ENCODE results near the gene MIB1. TPM values are rescaled to one million over a fixed set of nuclear protein-coding genes. Genes with fewer than 3 reads are reported as not detected.
A peak's percentile ranks its signal among the peaks of the same experiment; 100 is the strongest.
"Not testable (repeated sequence)": the region's sequence is repeated elsewhere in the genome, so short reads cannot be mapped to it uniquely, and the experiment has no call there.

The MIB1 gene
- 22.5 TPM for polyA plus RNA-seq (2013, experiment 1 of 2; ENCODE audit: insufficient read length)
- polyA plus RNA-seq (2013, experiment 2 of 2; ENCODE audit: insufficient read length): 20.5 TPM

DNA sequence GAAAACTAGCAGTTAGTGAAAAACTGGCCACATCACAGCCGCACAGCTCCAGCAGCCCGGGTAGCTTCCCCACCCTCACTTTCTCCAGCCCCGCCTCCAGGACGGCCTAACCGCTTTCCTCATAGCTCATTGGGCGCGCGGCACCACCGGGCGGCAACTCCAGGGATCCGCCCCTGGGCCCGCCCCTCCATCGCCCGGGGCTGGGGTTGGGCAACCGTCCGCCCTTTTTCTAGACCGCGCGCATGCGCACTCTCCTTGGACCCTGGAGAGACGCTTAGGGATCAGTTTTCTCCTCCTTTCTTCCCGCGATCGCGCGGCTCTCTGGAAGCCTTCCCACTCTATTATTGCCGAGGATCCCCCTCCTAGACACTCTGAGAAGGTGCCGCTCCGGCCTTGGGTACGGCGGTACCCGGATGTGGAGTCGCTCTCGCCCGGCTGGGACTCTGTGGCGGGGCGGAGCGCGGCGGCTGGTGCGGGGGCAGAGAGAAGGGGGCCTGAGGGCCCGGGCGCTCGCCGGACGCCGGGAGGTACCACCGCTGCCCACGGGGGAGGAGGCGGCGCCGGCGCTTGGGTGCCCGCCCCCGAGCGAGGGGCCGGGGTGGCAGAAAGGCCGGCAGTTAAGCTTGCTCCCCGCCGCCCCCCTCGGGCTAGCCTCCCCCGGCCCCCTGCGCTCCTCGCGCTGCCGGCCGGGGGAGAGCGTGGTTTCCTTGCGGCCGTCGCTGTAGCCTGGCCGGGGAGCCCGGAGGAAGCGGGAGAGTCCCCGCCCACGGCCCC is at the start of gene MIB1:
Gene MIB1 (plus strand): TSS at position 255 of the 774 bp plus-strand sequence. CDS start 792 bp downstream, outside the sequence.
- peak; percentile 98 for DNase-seq

DNA sequence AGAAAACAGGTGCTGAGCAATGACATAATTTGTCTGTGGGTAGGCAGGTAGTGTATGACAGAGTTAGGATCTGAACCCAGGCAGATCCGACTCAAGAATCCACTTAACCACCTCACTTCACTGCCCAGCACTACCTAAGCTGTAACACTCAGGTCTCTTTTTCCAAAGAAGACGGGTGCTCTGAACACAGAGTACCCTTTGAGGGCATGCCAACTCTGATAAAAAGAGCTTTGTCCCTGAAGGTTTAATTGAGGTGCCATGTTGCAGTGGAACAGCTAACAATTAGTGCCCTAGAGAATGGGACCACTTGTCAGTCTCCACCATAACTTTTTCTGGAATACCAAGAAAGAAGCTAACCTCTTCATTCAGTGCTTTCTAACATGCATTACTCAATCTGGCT is 47.3 kb upstream of the MIB1 start:
- DNase-seq: no peak

DNA sequence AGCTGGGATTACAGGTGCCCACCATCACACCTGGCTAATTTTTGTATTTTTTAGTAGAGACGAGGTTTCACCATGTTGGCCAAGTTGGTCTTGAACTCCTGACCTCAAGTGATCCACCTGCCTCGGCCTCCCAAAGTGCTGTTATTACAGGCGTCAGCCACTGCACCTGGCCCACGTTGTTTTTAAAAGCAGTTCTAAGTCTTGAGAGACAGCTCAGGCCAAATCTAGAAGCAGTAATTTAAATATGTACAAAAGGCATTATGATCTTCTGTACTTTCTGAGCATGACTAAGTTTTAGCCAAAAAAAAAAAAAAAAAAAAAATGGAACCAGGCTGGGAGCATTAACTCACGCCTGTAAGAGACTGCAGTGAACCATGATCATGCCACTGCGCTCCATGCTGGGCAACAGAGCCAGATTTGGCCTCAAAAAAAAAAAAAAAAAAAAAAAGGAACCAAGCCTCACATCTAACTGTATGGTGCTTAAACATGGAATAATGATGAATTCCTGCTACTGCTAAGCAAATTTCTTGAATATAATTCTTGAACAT is 40.0 kb upstream of the MIB1 start:
- no peak for DNase-seq

DNA sequence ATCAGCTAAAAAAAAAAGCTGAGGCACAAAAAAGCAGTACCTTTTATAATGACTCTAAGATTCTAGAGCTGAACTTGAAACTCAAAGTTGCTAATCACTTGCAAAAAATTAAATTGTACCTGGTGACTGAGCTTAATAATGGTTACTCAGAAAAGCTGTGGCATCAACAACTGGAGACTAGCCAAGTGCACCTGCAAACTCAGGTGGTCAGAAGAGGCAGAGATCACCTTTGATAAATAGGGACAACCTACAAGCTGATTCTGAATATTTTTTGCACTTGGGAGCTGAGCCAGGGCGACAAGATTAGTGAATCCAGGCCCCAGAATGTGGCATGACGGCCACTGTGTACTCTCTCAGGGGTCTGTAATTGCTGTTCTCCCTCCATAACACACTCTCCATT is 39.0 kb upstream of the MIB1 start:
- no peak for DNase-seq

DNA sequence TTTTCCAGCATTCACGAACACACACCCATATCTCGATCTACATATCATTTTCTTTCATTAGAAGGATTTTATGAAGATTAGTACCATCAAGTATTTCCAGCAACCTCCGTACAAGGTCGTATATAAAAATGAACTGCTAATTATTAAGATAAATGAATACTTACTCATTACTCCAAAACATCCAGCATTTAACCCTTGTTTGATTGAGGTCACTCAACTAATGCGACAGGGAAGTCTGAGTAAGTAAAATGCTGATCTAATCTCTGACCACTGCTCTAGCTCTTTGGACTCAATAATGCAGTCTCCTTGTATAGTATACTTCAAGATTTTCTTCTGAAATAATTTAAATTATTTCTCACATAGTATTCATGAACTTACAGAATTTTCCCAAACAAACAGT is 38.0 kb upstream of the MIB1 start:
- DNase-seq: no peak

DNA sequence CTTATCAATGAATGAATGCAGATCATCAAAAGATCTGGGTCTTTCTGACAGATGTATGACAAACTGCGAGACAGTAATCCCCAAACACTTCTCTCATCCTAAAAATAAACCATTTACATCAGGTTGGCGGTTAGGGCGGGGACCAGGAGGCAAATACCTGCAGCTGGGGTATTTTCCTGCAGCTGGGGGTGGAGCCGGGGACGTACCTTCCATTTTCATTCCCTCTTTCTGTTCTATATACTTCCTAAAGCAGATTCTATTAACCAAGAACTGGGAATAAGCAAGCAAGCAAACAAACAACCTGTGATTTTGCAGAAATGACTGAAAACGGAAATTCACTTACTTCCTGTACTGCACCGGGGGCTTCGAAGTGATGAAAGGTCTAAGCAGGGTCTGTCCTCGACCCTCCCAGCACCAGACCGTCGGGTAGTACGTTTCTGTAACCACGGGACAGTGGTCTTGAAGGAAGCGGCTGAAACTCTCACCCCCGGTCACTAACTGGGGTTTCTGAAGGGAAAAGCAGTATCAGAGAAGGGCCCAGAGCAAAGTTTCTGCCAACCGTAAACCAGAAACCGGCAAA is 37.3 kb upstream of the MIB1 start:
- DNase-seq: no peak

DNA sequence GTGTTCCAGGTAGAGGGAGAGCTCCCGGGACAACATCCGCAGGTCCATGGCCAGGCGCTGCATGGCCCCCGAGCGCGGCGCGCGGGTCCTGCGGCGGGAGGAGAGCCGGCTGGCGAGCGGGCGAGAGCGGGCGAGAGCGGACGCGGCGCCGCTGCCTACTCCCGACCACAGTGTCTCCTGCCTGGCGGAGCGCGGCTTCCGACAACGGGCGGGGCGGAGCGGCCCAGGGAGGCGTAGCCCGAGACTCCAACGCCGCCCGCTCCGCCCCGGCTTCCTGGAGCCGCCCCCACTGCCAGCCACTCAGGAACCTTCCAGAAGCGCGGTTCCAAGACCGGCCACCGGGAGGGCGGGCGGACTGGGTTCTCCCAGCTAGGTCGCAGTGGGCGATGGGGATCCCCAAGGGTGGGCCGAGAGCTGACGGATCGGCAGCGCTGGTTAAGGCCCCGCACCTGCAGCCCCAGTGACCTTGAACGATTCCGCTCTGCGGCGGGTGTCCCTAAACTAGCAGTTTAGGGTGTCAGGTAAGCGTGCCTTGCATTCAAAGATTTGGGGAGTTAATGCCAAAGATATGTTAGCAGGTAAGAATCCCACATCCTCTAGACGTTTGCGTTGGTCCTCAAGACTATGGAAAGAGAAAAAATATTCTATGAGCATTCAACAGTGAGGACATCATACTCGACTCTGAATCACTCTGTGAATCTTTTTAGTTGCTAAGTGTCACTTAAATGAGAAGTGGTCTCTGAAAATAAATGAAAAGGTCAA is 35.8 kb upstream of the MIB1 start, which contains the start of gene ABHD3:
Gene ABHD3 (minus strand): TSS at position 172 of the 762 bp plus-strand sequence. CDS start 109 bp downstream, at position 63.
- peak; percentile 88 for DNase-seq

DNA sequence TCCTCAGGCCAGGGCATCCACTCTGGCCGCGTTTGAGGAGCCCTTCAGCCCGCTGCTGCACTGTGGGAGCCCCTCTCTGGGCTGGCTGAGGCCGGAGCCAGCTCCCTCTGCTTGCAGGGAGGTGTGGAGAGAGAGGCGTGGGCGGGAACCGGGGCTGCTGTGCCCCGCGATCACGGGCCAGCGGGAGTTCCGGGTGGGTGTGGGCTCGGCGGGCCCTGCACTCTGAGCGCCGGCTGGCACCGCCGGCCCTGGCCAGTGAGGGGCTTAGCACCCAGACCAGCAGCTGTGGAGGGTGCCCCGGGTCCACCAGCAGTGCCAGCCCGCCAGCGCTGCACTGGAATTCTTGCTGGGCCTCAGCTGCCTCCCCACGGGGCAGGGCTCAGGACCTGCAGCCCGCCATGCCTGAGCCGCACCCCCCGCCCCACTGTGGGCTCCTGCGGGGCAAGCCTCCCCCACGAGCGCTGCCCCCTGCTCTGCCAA is 34.2 kb upstream of the MIB1 start:
- no peak for DNase-seq

DNA sequence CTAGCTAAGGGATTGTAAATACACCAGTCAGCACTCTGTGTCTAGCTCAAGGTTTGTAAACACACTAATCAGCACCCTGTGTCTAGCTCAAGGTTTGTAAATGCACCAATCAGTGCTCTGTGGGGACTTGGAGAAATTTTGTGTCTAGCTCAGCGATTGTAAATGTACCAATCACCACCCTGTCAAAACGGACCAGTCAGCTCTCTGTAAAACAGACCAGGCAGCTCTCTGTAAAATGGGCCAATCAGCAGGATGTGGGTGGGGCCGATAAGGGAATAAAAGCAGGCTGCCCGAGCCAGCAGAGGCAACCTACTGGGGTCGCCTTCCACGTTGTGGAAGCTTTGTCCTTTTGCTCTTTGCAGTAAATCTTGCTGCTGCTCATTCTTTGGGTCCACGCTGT is 33.5 kb upstream of the MIB1 start:
- not testable (repeated sequence) for DNase-seq

DNA sequence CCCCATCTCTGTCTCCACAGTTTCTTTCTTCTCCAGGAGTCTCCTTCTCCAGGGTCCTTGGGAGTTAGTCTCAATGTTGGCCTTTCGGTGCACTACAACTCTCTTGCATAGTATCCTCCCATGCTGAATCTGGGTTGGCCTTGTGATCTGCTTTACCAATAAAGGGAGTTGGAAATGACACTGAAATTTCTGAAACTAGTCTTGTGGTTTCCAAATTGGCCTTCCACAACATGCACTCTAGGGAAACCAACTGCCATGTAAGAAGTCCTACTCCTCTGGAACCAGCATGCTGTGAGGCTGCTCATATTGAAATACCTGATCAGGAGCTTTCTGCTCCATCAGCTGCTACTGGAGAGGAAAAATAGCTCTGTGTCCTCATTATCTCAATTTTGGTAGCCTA is 26.1 kb upstream of the MIB1 start:
- DNase-seq: no peak

DNA sequence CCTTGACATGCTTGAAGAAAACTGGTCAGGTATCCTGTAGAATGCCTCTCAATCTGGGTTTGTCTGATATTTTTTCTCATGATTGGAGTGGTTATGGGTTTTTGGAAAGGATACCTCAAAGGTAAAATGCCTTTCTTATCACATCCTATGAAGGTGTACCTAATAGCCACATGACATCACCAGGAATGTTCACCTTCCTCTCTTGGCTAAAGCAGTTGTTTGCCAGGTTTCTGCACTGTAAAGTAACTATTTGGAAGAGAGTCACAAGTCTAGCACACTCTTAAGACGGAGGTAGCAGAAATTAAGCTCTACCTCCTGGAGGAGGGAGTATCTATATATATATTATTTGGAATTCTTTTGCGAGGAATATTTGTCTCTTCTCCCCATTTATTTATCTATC is 17.9 kb upstream of the MIB1 start:
- no peak for DNase-seq

DNA sequence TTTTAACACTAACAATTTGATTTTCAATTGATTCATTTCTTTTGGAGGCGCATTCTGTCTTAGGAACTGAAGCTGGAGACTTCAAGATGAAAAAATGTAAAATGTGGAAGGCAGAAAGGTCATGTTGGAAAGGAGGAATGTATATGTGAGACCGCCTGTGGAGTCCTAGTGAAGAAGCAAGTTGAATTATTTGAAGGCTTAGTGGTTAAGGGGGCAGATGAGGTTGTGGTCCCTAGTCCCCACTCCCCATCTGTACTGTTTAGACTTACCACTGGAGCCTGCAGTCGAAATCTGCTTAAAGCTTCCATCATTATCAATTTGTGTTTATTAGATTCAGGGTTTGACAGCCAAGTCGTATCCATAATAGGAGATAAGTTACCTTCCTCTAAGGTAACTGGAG is 15.4 kb upstream of the MIB1 start:
- no peak for DNase-seq

DNA sequence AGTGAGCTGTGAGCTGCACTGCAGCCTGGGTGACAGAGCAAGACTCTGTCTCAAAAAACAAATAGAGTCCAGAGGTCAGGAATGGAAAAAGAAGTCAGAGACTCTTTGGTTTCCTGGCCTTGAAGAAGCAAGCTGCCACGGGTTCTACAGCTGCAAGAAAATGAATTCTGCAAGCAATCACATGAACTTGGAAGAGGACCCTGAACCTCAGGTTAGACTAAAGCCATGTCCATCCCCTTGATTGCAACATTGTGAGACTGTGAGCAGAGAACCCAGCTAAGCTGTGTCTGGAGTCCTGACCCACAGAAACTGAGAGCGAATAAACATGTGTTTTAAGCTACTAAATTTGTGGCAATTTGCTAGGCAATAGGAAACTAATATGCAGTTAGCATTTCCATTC is 12.9 kb upstream of the MIB1 start:
- DNase-seq: no peak

DNA sequence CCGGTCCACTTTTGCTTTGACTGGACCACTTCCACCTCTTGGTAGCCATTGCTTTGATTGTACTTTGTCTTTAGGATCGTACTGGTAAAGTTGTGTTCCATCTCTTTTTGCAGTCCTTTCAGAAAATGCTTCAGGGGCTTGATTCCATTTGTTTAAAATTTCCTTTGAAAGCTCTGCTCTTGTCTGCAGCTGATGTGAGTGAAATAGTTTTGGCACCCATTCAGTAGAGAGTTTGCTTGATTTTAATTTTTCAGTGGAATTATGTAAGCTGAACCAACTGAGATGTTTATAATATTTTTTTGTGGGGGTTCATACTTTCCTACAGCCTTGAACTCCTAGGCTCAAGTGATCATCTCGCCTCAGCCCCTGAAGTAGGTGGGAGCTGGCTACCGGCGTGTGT is 7.6 kb upstream of the MIB1 start:
- no peak for DNase-seq

DNA sequence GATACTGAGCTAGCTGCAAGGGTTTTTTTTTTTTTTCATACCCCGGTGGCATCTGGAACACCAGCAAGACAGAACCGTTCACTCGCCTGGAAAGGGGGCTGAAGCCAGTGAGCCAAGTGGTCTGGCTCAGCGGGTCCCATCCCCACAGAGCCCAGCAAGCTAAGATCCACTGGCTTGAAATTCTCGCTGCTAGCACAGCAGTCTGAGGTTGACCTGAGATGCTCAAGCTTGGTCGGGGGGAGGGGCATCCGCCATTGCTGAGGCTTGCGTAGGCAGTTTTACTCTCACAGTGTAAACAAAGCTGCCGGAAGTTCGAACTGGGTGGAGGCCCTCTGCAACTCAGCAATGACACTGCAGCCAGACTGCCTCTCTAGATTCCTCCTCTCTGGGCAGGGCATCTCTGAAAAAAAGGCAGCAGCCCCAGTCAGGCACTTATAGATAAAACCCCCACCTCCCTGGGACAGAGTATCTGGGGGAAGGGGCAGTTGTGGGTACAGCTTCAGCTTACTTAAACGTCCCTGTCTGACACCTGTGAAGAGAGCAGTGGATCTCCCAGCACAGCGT is 5.1 kb upstream of the MIB1 start:
- peak; percentile 6 for DNase-seq

DNA sequence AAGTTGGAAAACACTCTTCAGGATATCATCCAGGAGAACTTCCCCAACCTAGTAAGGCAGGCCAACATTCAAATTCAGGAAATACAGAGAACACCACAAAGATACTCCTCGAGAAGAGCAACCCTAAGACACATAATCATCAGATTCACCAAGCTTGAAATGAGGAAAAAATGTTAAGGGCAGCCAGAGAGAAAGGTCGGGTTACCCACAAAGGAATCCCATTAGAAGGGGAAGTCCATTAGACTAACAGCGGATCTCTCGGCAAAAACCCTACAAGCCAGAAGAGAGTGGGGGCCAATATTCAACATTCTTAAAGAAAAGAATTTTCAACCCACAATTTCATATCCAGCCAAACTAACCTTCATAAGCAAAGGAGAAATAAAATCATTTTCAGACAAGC is 3.7 kb upstream of the MIB1 start:
- DNase-seq: not testable (repeated sequence)

DNA sequence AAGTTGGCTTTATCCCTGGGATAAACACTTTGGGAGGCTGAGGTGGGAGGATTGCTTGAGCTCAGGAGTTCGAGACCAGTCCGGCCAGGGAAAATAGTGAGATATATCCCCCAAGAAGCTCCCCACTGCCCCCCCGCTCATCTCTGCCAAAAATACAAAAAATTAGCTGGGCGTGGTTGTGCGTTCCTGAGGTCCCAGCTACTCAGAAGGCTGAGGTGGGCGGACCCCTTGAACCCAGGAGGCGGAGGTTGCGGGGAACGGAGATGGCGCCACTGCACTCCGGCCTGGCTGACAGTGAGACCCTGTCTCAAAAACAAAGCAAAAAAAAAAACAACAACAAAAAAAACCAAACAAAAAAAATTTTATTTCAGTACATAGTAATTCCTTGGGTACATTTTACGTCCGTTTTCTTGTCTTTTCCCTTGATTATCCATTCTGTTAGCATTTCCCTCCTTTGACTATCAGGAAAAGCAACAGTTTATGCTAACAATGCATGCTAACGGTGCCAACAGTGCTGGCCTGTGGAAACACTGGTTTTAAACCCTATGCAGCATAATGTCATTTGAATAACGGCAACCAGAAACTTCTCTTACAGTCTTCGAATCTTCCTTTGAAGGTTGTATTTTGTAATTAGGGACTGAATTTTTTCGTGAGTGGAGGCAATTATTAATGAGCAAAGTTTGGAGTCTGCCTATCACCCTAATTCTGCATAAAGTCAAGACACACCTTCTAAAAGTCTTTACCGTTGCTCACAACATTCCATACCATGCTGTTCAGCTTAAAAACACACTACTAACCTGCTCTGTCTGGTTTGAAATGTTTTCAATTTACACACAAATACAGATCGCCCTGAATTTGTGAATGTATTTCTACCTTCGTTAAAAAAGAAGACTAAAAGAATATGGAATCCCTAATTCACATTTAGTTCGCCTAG is 721 bp upstream of the MIB1 start:
- no peak for DNase-seq

DNA sequence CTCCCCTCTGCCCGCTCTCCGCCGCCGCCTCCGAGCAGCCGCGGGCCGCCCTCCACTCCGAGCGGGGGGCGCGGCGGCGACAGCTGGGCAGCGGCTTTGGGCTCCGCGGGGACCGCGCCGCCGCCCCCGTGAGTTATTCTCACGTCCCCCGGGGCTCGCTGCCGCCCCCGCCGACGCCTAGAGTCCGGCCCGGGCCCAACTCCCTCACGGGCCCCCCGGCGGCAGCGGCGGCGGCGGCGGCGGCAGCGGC is 645 bp downstream of the MIB1 start:
- no peak for DNase-seq

DNA sequence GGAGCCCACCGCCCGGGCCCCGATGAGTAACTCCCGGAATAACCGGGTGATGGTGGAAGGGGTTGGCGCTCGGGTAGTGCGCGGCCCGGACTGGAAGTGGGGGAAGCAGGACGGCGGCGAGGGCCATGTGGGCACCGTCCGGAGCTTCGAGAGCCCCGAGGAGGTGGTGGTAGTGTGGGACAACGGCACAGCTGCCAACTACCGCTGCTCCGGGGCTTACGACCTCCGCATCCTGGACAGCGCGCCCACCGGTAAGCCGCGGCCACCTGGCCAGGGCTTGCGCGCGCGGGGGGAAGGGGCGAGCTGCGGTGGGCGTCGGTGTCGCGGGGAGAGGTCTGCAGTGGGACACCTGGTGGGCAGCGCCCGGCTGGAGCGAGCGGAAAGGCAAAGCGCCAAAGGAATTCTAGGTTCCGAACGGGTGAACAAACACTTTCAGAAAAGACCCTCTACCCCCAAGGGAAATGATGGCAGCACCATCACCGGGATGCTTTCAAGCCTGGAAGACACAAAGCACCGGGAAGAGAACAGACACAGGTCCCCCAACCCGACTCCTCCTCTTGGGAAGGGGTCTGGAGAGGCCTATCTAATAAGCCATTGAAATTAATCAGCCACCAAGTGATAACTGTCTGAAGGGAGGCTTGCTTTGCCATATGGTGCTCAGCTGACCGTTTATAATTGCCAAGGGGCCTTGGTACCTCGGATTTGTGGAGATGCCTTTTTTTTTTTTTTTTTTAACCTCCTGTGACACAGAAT is 1.1 kb downstream of the MIB1 start:
- peak; percentile 4 for DNase-seq

DNA sequence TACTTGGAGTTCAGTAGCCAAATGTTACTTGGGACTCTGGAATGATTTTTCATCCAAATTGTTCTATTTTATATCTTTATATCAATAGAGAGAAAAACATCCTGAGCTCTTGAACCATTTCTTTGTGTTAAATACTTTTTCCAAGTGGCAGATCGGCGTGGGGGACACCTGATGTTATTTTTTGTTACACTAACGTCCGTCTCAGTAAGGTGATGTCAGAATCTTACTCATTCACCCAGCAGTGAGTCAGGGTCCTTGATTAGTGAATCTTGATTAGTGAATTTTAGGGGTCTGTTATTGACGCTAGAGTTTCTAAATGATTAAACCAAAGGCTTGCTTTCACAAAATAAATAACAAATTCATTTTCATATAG is 1.7 kb downstream of the MIB1 start:
- no peak for DNase-seq

All from fibroblast of skin of abdomen (primary cell).